Peyer's patch (tissue), 4 donors: Measurements from ENCODE around the gene HCN2. TPM values are rescaled to one million over a fixed set of nuclear protein-coding genes. Genes with fewer than 3 reads are reported as not detected.

ENCODE experiments used
- DNase-seq, 3 donors: peaks; one replicate each; pipeline ENCODE4 v3.0.0-alpha.2; 2017 to 2019
- H3K27ac ChIP-seq, 4 donors: fragments of 200-600 bp; sonication (generic); one replicate each; pipeline ENCODE4 v1.5.1; 2016 to 2019
- H3K27me3 ChIP-seq, 2 donors: fragments of 200-600 bp; sonication (generic); one replicate each; pipeline ENCODE4 v1.5.1; 2019
- H3K36me3 ChIP-seq, 3 donors: fragments of 200-600 bp; sonication (generic); one replicate each; pipeline ENCODE4 v1.5.1; 2016 to 2019
- H3K4me1 ChIP-seq, 4 donors: fragments of 200-600 bp; sonication (generic); one replicate each; pipeline ENCODE4 v1.5.1; 2016 to 2019
- H3K4me3 ChIP-seq, 4 donors: fragments of 200-600 bp; sonication (generic); 1 replicate in 3 of 4; 2 replicates in 1 of 4; pipeline ENCODE4 v1.5.1; 2016 to 2019; ENCODE audit warnings: mild to moderate bottlenecking in 1 of 4
- H3K9me3 ChIP-seq, 4 donors: fragments of 200-600 bp; sonication (generic); one replicate each; pipeline ENCODE4 v1.5.1; 2016 to 2019; ENCODE audit warnings: mild to moderate bottlenecking in 1 of 4
- CTCF ChIP-seq, 6 experiments: fragments of 450-650 bp in 4 of 6; fragments of 200-600 bp in 2 of 6; sonication (generic) in 1 of 6; IDR thresholded peaks; one replicate each; pipeline ENCODE4 v1.5.1; 2017 to 2019; ENCODE audit warnings: antibody characterized with exemption in 6 of 6, mild to moderate bottlenecking in 3 of 6, moderate library complexity in 1 of 6
- POLR2A ChIP-seq, 2 donors: fragments of 450-650 bp; IDR thresholded peaks; one replicate each; pipeline ENCODE4 v1.5.1; 2017; ENCODE audit warnings: antibody characterized with exemption in 2 of 2, mild to moderate bottlenecking in 2 of 2, moderate library complexity in 2 of 2
- total RNA-seq, 4 donors: library from RNA; depleted of rRNA; stranded (reverse); fragments of >200 nt; gene quantifications; one replicate each; pipeline ENCODE4 v1.1.0, GENCODE V29; 2016

HCN2 gene
- total RNA-seq, 4 donors from 2014 or later = not detected

- Histone ChIP-seq H3K36me3 (no peaks in the 10 kb centered on the region), H3K4me1 (peaks cover 0 to 18% (median 9%) of the 10 kb centered on the region in 4 donors), H3K9me3 (no peaks in the 10 kb centered on the region), H3K27ac (no peak overlapping the region), H3K27me3 (no peaks in the 10 kb centered on the region), H3K4me3 (no peak overlapping the region)
- no peak for DNase-seq
- TF ChIP-seq CTCF (IDR thresholded peaks at IDR 0.05) (no peak), POLR2A (IDR thresholded peaks at IDR 0.05) (no peak)
Observed at GRCh38 chr19:608155-609003, 18.7 kb downstream of the HCN2 start.

GRCh38 chr19:609004-609346 lies 19.3 kb downstream of the HCN2 start:
- no peaks in the 10 kb centered on the region for H3K27me3 ChIP-seq
- H3K9me3 ChIP-seq = no peaks in the 10 kb centered on the region
- H3K4me1 ChIP-seq = peaks cover 0 to 18% (median 9%) of the 10 kb centered on the region in 4 donors
- TF ChIP-seq POLR2A (IDR thresholded peaks at IDR 0.05) (no peak), CTCF (IDR thresholded peaks at IDR 0.05) (no peak)
- no peak overlapping the region for H3K27ac ChIP-seq
- H3K36me3 ChIP-seq = no peaks in the 10 kb centered on the region
- no peak overlapping the region for H3K4me3 ChIP-seq
- peak in 1 of 3 donors; percentile 69 for DNase-seq

- H3K27ac ChIP-seq = peak overlapping the region; percentile 47 to 79 (median 68)
Observed at GRCh38 chr19:610071-610800, 20.6 kb downstream of the HCN2 start.

GRCh38 chr19:610801-611480 lies 21.3 kb downstream of the HCN2 start:
- H3K9me3 ChIP-seq = no peaks in the 10 kb centered on the region
- H3K4me1 ChIP-seq = peaks cover 0 to 18% (median 9%) of the 10 kb centered on the region in 4 donors
- peak in 2 of 3 donors; percentile 72 to 82 for DNase-seq
- H3K36me3 ChIP-seq = no peaks in the 10 kb centered on the region
- peak overlapping the region; percentile 21 to 50 (median 34) for H3K4me3 ChIP-seq
- H3K27me3 ChIP-seq = no peaks in the 10 kb centered on the region
- H3K27ac ChIP-seq = peak overlapping the region; percentile 47 to 79 (median 68)
- TF ChIP-seq CTCF (IDR thresholded peaks at IDR 0.05) (no peak), POLR2A (IDR thresholded peaks at IDR 0.05) (no peak)

More at GRCh38 chr19:610071-610800, 20.6 kb downstream of the HCN2 start:
- TF ChIP-seq POLR2A (IDR thresholded peaks at IDR 0.05) (no peak), CTCF (IDR thresholded peaks at IDR 0.05) (no peak)
- Histone ChIP-seq H3K36me3 (no peaks in the 10 kb centered on the region), H3K4me3 (peak overlapping the region; percentile 21 to 50 (median 34)), H3K27me3 (no peaks in the 10 kb centered on the region), H3K9me3 (no peaks in the 10 kb centered on the region), H3K4me1 (peaks cover 0 to 18% (median 9%) of the 10 kb centered on the region in 4 donors)
- peak in 2 of 3 donors; percentile 69 to 78 for DNase-seq

- Histone ChIP-seq H3K27ac (peak overlapping the region; percentile 47 to 79 (median 68)), H3K27me3 (no peaks in the 10 kb centered on the region), H3K36me3 (no peaks in the 10 kb centered on the region), H3K4me1 (peaks cover 0 to 21% (median 9%) of the 10 kb centered on the region in 4 donors), H3K4me3 (peak overlapping the region in 1 of 4 donors; percentile 50), H3K9me3 (no peaks in the 10 kb centered on the region)
- no peak for DNase-seq
- TF ChIP-seq POLR2A (IDR thresholded peaks at IDR 0.05) (no peak), CTCF (IDR thresholded peaks at IDR 0.05) (no peak)
Observed at GRCh38 chr19:611481-611868, 21.8 kb downstream of the HCN2 start.
